Gastrocnemius medialis (tissue), 4 donors: ENCODE data around the gene ADAP1. TPM values are rescaled to one million over a fixed set of nuclear protein-coding genes. Genes with fewer than 3 reads are reported as not detected.
"Not testable (repeated sequence)": the region's sequence is repeated elsewhere in the genome, so short reads cannot be mapped to it uniquely, and the experiment has no call there.

Source experiments
- ATAC-seq, 2 donors: fragments of 150-250 bp; one replicate each; pipeline ENCODE4 v1.9.1; 2016
- DNase-seq, 2 donors: peaks; one replicate each; pipeline ENCODE4 v3.0.0-alpha.2; 2019
- H3K27ac ChIP-seq, 4 donors: fragments of 200-600 bp; sonication (generic); 1 replicate in 1 of 4; 2 replicates in 3 of 4; pipeline ENCODE4 v1.5.1; 2016 to 2018; ENCODE audit warnings: mild to moderate bottlenecking in 2 of 4, moderate library complexity in 1 of 4
- H3K27me3 ChIP-seq, 3 donors: fragments of 200-600 bp; sonication (generic) in 2 of 3; 1 replicate in 1 of 3; 2 replicates in 2 of 3; pipeline versions ENCODE4 v1.5.1 to v1.6.0; 2016 to 2019; ENCODE audit warnings: mild to moderate bottlenecking in 1 of 3, moderate library complexity in 1 of 3
- H3K36me3 ChIP-seq, 2 donors: fragments of 200-600 bp; sonication (generic) in 1 of 2; one replicate each; pipeline ENCODE4 v1.5.1; 2017 to 2018
- H3K4me1 ChIP-seq, 2 donors: fragments of 200-600 bp; sonication (generic) in 1 of 2; one replicate each; pipeline ENCODE4 v1.5.1; 2016 to 2017; ENCODE audit warnings: mild to moderate bottlenecking in 2 of 2
- H3K4me3 ChIP-seq, 4 donors: fragments of 200-600 bp; sonication (generic) in 3 of 4; 1 replicate in 1 of 4; 2 replicates in 3 of 4; pipeline ENCODE4 v1.5.1; 2016 to 2019; ENCODE audit warnings: mild to moderate bottlenecking in 2 of 4
- H3K9me3 ChIP-seq, 3 donors: fragments of 200-600 bp; sonication (generic) in 2 of 3; 1 replicate in 1 of 3; 2 replicates in 2 of 3; pipeline ENCODE4 v1.5.1; 2016 to 2019
- CTCF ChIP-seq, 5 experiments: fragments of 450-650 bp in 3 of 5; fragments of 200-600 bp in 2 of 5; sonication (generic) in 2 of 5; IDR thresholded peaks in 4 of 5; conservative IDR thresholded peaks in 1 of 5; 1 replicate in 4 of 5; 2 replicates in 1 of 5; pipeline ENCODE4 v1.5.1; 2016 to 2019; ENCODE audit warnings: antibody characterized with exemption in 5 of 5, mild to moderate bottlenecking in 3 of 5, moderate library complexity in 3 of 5
- POLR2A ChIP-seq, 2 donors: fragments of 450-650 bp; IDR thresholded peaks; one replicate each; pipeline ENCODE4 v1.6.1; 2017; ENCODE audit warnings: antibody characterized with exemption in 2 of 2, mild to moderate bottlenecking in 2 of 2, moderate library complexity in 2 of 2
- in situ Hi-C, 4 donors: fragments of 200-750 bp; cut with MboI; loops; one replicate each; pipeline versions ENCODE4 v1.15.0 to v1.8.0; 2017; ENCODE audit warnings: low sequenced_read_pairs in 4 of 4
- intact Hi-C: fragments of 100-400 bp; cut with DNase I; formaldehyde crosslinking; loops from one replicate; pipeline ENCODE4 v1.15.1; 2023; ENCODE audit warnings: low total_unique reads
- total RNA-seq, 4 donors: library from RNA; depleted of rRNA; stranded (reverse); fragments of >200 nt; gene quantifications; one replicate each; pipeline versions ENCODE4 v1.1.0 to v1.2.3, GENCODE V29; 2016

Gene ADAP1
- total RNA-seq, 4 donors from 2014 or later = 0.71 to 5.0 (median 1.1) TPM

GRCh38 chr7:910931-911431, 43.5 kb downstream of the ADAP1 start:
- in situ Hi-C loops (no loop called here), intact Hi-C loops (no loop called here)
- no peaks in the 10 kb centered on the region for H3K4me1 ChIP-seq
- no peaks in the 10 kb centered on the region for H3K36me3 ChIP-seq
- H3K4me3 ChIP-seq = no peak overlapping the region
- peaks cover 0 to 11% (median 4%) of the 10 kb centered on the region in 3 donors for H3K27me3 ChIP-seq
- H3K9me3 ChIP-seq = no peaks in the 10 kb centered on the region
- DNase-seq = no peak
- ATAC-seq = no peak
- no peak for TF ChIP-seq CTCF (IDR thresholded peaks at IDR 0.05 in 4 of 5, conservative IDR thresholded peaks at IDR 0.05 in 1 of 5)
- TF ChIP-seq POLR2A (IDR thresholded peaks at IDR 0.05) = no peak
- no peak overlapping the region for H3K27ac ChIP-seq

- Histone ChIP-seq H3K27ac (no peak overlapping the region), H3K4me1 (no peaks in the 10 kb centered on the region), H3K9me3 (no peaks in the 10 kb centered on the region), H3K36me3 (no peaks in the 10 kb centered on the region), H3K27me3 (peaks cover 0 to 11% (median 4%) of the 10 kb centered on the region in 3 donors), H3K4me3 (no peak overlapping the region)
- ATAC-seq = no peak
- TF ChIP-seq POLR2A (IDR thresholded peaks at IDR 0.05) (no peak), CTCF (IDR thresholded peaks at IDR 0.05 in 4 of 5, conservative IDR thresholded peaks at IDR 0.05 in 1 of 5) (no peak)
- in situ Hi-C loops (no loop called here), intact Hi-C loops (no loop called here)
- no peak for DNase-seq
Measured at GRCh38 chr7:910441-910861, 44.0 kb downstream of the ADAP1 start.

- no peaks in the 10 kb centered on the region for H3K4me1 ChIP-seq
- no peaks in the 10 kb centered on the region for H3K36me3 ChIP-seq
- ATAC-seq (peak in 1 of 2 donors; percentile 30), DNase-seq (peak; percentile 45 to 61)
- H3K27ac ChIP-seq = no peak overlapping the region
- peaks cover 4 to 12% (median 4%) of the 10 kb centered on the region in 3 donors for H3K27me3 ChIP-seq
- no peaks in the 10 kb centered on the region for H3K9me3 ChIP-seq
- in situ Hi-C loops (no loop called here), intact Hi-C loops (no loop called here)
- no peak for TF ChIP-seq POLR2A (IDR thresholded peaks at IDR 0.05)
- TF ChIP-seq CTCF (IDR thresholded peaks at IDR 0.05 in 4 of 5, conservative IDR thresholded peaks at IDR 0.05 in 1 of 5) = no peak
- H3K4me3 ChIP-seq = peak overlapping the region in 2 of 4 donors; percentile 26 to 34
Measured at GRCh38 chr7:909358-910329, 44.8 kb downstream of the ADAP1 start.

GRCh38 chr7:908591-909357, 45.7 kb downstream of the ADAP1 start:
- in situ Hi-C loops, H3K4me1 ChIP-seq, H3K36me3 ChIP-seq, H3K27ac ChIP-seq, H3K9me3 ChIP-seq, DNase-seq, intact Hi-C loops: not testable (repeated sequence)
- Histone ChIP-seq H3K4me3 (peak overlapping the region in 2 of 4 donors; percentile 26 to 34), H3K27me3 (peaks cover 6 to 21% (median 12%) of the 10 kb centered on the region in 3 donors)
- peak; percentile 35 to 54 for ATAC-seq
- peak; percentile 26 to 76 (median 64) for TF ChIP-seq CTCF (IDR thresholded peaks at IDR 0.05 in 4 of 5, conservative IDR thresholded peaks at IDR 0.05 in 1 of 5)
